ENCODE data around the gene WWP2.
"Not testable (repeated sequence)": the region's sequence is repeated elsewhere in the genome, so short reads cannot be mapped to it uniquely, and the experiment has no call there.

WWP2 gene

DNA sequence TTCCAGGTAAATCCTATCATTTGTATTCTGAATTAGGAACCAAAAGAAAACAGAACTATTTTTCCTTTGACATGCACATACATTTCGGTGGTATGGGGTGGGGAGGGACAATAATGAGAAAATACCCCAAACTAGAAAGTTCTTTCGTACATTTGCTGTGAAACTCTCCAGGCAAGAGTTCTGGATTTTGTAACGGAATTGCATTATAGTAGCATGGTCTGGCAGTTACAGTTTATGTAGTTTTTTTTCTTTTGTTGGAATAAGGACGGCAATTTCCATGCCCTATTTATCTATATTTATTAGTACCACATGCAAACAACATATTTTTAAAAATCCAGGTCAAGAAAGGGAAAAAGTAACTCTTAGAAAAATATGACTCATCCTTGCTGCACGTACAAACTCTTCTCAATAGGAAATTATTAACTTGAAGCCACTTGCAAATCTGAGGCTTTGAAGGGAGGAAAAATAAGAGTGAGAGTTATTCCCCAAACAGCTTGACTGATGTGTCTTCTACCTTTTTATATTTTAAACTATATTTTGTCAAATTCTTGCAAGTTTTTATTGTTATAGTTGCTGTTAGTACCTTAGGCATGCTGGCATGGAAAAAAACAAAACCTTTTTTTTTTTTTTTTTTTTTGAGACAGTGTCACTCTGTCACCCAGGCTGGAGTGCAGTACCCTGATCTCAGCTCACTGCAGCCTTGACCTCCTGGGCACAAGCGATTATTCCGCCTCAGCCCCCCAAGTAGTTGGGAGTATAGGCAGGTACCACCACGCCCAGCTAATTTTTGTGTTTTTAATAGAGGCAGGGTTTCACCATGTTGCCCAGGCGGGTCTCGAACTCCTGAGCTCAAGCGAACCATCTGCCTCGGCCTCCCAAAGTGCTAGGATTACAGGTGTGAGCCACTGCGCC lies 69.3 kb downstream of the WWP2 start:
- no peak for DNase-seq

DNA sequence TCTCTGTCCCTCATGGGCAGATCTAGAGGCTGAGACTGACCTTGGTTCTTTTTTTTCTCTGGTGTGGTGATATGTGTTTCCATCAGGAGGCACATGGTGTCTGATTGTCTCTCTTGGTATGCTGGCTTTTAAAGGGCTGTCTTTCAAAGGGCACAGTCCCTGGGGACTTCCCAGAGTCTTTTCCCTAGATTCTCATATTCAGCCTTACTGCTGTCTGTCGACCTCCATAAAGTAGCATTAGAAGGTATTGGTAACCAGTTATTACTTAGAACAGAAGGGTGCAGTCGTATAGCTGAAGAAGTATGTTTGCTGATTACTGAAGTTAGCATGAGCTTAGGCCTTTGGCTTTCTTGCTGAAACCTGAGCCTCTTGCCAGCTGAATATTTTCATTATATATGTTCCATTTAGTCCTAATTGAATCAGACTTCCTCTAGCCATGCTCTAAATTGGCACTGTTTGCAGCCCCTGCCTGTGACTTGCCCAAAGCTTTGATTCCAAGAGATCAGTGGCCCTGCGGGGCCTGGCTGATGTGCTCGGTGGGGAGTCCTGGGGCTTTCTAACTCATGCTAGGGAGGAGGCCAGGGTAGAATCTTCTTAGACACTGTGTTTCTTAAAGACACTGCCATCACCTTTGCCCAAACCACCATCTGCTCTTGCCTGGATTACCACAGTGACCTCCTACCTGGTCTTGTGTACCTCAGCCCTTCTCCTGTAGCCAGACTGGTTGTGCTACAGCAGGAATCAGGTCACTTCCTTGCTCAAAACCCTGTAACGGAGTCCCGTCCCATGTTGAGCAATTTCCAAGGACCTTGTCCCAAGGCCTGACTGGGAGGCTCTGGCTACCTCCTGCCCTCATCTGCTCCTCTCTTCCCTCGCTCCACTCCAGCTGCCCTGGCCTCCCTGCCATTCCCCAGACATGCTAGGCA lies 71.5 kb downstream of the WWP2 start:
- no peak for DNase-seq

DNA sequence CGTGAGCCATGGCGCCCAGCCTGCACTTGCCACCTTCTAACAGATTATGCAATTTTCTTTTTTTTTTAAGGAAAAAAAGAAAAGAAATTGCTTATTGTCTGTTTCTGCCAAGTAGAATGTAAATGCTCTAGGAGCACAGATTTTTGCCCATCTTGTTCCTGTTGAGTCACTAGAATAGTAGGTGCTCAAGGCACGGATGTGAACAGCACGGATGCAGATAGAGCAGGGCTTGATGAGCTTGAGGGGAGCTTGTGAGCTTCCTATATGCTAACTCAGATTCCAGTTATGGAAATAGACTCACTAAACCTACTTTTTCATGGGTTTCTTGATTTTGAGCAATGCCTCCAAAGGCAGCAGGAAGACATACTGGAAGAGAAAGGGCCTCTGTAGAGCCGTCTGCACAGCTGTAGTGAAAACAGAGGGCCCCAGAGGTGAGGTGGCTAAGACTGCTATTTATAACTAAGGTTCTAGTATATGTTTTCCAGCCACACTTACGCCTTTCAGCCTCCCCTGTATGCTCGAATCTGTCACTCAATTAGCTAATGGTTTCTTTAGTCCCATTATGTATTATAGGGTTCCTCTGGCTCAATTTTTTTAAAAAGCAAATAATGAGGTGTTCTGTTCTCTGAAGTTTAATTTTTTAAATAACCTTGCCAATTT lies 72.8 kb downstream of the WWP2 start:
- DNase-seq: no peak

DNA sequence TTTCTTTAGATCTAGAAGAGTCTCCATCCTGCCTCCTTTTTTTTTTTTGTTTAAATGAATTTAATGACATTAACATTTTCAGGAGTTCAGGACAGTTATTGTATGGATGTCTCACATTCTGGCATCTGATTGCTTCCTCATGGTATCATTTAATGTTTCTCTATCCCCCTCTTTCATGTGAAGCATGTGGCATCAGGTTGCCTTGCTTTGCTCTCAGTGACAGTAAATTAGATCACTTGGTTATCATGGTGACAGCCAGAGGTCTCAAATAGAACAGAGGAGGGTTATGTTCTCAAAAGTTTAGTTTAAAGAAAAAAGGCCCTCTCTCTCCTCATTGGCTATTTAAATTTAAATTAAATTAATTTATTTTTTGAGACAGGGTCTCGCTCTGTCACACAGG lies 74.1 kb downstream of the WWP2 start:
- DNase-seq: no peak

DNA sequence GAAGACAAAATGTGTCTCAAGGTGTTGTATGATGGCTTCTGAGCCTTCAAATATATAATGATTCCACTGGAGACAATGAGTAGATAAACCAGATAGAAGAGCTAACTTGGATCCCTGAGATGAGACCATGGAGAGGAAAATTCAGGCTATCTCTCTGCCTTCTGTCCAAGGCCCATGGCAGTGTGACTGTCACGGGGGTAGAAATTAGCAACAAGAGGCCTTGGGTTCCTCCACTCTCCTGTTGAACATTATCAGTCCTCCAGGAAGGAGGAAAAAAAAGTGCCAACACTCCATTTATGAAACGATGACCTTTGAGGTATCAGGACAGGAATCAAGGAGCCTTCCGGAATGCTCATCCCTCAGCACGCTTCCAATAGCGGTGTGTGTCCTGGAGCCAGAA lies 75.2 kb downstream of the WWP2 start:
- no peak for DNase-seq

DNA sequence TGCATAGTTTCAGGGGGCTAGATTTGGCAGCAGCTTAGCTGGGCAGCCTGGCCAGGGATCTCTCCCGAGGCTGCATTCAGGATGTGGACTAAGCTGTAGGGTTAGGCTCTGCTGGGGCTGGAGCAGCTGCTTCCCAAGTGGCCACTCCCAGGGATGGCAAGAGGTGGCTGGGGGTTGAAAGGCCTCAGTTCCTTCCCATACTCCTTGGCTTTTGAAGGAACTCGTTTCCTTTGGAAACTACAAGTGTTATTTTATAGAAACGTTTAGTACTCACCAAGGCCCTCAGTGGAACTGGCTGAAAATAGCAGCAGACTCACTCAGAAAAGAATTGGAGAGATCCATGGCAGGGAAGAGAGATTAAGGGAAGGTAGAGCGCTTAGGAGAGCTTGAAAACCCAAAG lies 76.4 kb downstream of the WWP2 start:
- peak; percentile 54 for DNase-seq

DNA sequence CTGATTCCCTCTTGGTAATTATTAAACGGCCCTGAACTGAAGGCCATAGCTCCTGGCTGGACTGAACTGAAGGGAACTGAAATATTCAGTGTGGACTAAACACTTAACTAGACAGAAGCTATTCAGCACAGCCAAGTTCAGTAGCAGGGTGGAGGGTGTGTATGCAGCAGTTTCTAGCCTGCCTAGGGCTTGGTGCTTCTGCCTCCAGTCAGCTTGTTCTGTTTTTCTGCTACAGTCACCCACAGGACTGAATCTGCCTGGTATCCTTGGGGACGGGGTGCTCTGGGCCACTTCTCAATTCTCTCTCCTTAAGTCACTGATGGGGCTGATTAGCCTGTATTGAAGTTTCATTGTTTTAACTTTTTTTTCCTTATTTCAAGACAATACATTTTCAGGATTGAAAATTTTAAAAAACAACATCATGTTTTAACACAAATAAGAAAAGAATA lies 77.1 kb downstream of the WWP2 start:
- no peak for DNase-seq

DNA sequence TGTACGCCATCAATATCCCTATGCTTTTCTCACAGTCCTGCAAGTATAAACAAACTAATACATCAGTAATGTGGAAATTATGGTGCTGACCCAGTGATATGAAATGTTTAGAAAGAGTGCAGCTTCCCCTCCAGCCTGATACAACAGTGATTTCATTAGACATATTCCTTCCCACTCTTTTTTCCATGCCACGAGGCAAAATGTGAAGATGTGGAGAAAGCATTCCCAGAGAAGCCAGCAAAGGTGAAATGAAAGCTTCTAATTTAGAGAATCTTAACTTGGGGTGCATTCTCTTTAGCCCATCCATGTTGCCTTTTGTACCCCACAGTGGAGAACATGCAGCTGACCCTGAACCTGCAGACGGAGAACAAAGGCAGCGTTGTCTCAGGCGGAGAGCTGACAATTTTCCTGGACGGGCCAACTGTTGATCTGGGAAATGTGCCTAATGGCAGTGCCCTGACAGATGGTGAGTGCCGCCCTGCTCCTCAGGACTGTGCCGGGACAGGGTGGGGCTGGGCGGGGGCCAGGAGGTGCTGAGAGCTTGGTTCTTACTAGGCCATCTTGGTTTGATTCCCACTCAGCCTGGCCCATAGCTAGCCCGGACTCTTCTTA lies 77.8 kb downstream of the WWP2 start:
- DNase-seq: peak; percentile 75

DNA sequence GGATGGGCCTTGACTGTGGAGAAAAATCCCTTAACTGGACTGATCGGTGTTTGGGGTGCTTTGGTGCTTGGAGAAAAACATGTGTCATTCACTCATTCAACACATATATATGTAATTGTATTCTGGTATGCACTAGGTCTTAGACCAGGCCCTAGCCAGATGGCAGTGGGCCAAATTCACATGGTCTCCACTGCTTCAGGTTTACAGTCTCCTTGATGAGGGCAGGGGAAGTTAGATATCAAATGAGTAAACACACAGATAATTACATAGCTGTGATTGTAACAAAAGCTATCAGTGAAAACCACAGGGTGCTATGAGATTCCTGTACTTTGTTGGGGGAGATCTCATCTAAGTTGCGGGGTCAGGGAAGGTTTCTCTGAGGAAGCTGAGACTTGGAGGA lies 78.8 kb downstream of the WWP2 start:
- DNase-seq: no peak

DNA sequence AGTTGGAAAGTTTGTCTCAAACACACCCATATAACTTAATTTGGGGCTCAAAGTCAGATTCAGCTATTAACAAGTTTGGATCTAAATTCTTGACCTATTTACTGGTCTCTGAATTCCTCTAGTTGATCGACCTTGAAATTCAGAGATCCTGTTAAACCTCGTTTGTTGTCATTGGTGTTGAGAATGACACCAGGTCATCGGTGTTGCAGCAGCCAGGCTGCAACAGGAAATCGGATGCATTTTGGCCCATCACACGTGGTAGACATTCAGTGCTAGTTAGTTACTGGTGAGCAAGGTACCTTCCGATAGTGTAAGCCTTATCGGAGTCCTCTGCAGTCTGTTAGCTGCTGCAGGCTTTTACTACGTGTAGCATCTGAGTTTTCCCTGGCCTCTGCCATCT lies 82.3 kb downstream of the WWP2 start:
- DNase-seq: no peak

DNA sequence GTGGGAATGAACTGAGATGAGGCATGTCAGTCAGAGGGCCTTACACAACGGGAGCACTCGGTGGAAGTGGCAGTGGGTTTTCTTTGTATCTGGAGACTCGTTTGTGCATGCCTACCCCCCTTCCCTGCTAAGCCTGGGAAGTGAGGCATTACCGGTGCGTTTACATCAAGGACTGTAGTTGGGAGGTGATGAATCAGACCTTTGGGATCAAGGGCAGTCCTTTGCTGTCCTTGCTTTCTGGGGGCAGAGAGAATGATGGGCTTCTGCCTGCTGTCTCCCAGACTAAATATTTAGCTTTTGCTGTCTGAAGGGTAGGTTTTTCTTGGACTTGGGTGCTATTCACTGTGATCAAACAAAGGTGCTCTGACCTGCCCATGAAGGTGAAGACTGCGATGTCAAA lies 83.0 kb downstream of the WWP2 start:
- no peak for DNase-seq

DNA sequence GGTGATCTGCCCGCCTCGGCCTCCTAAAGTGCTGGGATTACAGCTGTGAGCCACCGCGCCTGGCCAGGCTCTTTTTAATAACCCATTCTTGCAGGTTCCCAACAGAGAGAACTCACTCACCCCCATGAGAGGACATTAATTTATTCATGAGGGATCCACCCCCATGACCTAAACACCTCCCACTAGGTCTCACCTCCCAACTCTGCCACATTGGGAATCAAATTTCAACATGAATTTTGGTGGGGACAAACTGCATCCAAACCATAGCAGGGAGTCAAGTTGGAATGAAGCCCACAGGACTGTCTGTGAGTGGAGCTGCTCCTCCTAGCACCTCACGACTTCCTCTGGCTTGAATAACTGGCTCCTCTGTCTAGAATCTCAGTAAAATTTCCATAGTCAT lies 85.5 kb downstream of the WWP2 start:
- DNase-seq: no peak

DNA sequence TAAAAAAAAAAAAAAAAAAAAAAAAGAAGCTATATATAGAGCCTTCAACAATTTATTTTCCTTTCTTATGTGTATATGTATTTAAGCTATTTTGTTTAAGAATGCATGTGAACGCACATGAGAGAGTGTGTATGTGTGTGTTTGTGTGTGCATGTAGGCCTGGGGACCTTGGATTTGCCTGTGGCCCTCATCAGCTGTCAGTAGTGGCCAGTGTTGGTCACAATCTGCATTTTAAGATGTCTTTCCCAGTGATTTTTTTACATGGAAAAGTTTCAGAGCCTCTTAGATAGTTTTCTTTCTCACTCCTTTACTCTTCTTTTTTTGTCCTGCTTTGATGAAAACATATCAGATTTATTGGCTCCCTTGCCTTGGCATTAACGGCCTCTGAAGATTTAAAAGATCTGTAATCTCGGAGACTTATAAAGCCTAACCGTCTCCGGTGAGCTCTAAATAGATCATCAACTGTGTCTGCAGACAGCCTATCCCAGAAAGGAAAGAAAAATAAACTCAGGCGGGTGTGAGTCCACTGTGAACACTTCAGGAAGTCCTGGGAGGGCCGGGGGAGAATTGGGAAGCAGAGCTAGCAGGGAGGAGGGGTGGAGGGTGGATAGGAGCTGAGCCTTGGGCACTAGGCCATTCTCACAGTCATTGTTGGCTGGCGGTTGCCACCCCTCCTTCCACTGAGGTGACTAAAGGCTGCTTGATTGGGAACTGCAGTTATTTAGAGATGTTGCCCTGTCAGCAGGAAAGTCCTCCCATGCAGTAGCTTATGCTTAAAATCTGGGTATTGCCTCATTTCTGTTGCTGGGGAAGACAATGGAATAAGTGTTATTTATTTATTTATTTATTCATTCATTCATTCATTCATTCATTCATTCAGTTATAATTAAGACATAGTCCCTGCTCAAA lies 86.8 kb downstream of the WWP2 start:
- peak; percentile 88 for DNase-seq

DNA sequence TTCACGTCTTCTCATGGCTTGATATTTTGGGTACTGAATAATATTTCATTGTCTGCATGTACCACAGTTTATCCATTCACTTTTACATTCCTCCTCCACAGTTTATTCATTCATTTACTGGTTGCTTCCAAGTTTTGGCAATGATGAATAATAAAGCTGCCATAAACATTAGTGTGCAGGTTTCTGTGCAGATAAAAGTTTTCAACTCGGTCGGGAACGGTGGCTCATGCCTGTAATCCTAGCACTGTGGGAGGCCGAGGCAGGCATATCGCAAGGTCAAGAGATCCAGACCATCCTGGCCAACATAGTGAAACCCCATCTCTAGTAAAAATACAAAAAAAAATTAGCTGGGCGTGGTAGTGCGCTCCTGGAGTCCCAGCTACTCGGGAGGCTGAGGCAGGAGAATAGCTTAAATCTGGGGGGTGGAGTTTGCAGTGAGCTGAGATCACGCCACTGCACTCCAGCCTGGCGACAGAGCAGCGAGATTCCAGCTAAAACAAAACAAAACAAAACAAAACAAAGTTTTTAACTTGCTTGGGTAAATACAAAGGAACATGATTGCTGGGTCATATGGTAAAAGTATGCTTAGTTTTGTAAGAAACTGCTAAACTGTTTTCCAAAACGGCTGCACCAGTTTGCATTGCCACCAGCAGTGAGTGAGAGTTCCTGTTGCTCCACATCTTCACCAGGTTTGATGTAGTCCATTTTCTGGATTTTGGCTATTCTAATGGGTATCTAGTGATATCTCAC lies 89.5 kb downstream of the WWP2 start:
- DNase-seq: no peak

DNA sequence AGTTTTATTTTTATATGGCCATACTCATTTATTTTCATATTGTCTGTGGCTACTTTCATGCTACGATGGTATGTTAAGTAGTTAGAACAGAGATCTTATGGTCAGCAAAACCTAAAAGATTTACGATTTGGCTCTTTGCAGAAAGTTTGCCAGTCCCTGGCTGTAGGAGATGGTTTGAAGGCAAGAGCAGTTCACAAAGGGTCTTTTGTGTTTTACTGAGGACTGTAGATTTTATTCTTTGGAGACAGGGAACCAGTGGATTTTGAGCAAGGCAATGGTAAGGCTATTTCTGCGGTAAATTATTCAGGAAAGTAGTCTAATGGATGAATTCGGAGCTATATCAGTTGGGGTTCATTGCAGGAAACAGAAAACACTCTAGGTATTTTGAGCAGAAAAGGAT lies 90.7 kb downstream of the WWP2 start:
- no peak for DNase-seq

DNA sequence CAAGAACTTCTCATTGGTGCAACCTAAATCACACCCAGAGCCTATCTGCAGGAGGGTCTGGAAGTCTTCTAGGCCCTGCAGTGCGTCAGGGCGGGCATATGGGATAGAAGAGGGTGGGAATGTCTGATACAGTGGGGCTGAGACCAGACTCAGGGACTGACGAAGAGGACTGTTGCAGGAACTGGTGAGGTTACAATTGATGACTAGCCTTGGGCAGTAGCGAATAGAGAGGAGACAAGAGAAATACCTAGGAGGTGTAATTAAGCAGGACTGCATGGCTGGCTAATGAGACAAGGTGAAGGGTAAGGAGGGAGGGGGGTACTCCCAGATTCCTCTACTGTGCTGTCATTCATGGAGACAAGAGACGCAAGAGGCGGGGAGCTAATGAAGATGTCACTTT lies 91.3 kb downstream of the WWP2 start:
- no peak for DNase-seq

DNA sequence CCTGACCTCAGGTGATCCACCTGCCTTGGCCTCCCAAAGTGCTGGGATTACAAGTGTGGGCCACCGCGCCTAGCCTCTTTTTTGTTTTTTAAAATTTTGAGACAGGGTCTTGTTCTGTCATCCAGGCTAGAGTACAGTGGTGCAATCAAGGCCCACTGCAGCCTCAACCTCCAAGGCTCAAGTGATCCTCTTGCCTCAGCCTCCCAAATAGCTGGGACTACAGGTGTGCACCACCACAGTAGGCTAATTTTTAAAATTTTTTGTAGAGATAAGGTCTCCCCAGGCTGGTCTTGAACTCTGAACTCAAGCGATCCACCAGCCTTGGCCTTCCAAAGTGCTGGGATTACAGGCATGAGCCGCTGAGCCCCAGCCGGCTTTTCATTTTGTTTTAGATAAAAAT lies 92.6 kb downstream of the WWP2 start:
- DNase-seq: not testable (repeated sequence)

DNA sequence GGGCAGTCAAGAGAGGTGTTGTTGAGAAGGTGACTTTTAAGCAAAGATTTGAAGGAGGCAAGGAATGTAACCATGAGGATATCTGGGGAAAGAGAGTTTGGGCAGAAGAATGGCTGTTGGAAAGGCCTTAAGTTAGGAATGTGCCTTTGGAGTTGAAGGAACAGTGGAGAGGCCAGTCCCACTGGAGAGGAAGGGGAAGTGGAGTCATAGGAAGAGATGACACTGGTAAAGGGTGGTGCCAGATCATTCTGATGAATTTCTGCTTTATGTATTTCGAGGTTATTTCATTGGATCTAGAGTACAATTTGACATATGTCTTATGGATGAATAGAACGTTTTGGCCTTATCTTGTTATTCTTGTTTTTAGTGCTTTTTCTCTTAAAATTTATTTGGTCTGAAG lies 93.5 kb downstream of the WWP2 start:
- no peak for DNase-seq

DNA sequence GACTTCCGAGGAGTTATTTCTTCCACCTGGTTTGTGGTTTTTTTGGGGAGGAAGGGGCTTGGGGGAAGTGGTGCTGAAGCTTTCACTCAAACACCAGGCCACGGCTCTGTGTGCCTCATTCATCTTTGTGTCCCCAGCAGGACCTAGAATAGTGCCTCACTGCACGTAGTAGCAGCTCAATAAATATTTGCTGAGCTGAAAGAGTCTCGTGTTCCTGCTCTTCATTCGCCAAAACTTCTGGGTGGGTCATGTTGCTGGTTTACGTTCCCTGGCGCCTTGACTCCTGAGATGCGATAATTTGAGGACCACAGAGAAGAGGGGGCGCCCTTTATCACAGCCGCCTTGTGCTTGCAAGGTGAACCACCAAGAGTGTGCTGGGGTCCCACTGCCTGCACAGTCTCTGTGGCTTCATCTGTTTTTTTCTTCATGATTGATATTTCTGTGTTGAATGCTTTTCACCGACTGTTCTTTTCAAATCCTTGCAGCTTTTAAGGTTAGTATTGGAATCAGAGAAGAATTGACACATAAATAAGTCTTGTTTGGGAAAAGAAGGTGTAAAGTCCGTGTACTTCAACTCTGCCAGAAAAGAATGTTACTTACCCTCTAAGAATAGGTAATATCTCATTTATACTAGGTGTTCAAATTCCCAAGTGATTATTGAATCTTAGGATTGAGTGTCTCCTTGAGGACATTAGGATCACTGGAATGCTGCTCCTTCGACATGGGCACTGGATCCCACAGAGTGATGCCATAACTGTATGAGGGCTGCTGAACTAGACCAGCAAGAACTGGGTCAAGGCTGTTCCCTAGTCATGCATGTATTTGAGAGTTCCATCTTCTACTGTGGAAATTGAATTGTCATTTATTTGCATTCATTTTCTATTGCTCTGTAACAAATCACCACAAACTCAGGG lies 96.3 kb downstream of the WWP2 start:
- DNase-seq: no peak

All from left hindlimb (tissue), 1 donor.